ENCODE results near the gene BIRC2. TPM values are rescaled to one million over a fixed set of nuclear protein-coding genes. Genes with fewer than 3 reads are reported as not detected.
A peak's percentile ranks its signal among the peaks of the same experiment; 100 is the strongest.
"Not testable (repeated sequence)": the region's sequence is repeated elsewhere in the genome, so short reads cannot be mapped to it uniquely, and the experiment has no call there.

BIRC2 gene
- total RNA-seq, 4 donors from 2014 or later: 40.1 to 106 (median 53.5) TPM

DNA sequence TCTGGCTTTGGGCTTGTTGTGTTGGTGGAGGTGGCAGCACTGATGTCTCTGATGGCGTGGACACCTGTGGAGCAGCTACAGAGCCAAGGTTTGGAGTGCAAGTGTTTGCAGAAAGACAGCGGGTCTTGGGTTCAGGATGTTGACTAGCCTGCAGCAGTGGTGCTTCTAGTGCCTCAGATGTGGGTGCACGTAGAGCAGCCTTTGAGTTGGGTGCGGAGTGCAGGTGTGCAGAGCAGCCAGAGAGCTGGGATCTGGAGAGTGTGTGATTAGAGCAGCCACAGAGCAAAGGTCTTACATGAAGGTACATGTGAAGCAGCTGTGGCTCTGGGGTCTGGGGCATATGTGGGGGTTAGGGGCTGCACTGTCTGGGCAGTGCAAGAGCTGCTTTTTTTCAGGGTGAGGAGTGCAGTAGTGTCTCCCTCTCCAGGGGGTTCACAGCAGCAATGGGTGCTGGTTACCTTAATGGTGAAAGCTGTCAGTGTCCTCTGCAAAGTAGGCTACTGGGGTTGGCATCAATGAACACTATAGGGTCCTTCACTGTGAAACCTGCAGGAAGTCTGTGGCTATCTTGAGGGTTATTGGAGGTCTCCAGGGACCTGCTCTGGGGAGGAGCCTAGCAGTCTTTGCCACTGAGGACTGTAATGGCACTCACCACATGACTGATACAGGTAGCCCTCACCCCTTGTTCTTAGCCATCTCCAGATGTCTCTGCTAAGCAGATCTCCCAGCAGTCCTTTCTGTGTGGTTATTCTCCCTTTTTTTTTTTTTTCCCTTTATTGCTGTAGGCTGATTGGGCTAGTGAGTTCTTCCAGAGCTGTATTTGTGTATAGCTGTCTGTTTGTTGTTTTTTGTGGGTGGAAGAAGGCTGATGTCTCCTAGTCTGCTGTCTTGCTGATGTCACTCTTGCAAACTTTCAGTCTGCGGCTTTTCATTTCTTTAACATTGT is 14.3 kb downstream of the BIRC2 start:
- no peak overlapping the region for H3K27ac ChIP-seq
- H3K27me3 ChIP-seq: no peaks in the 10 kb centered on the region
- H3K36me3 ChIP-seq: no peaks in the 10 kb centered on the region
- no peak for DNase-seq
- H3K4me1 ChIP-seq: no peaks in the 10 kb centered on the region
- TF ChIP-seq CTCF (IDR thresholded peaks at IDR 0.05) (no peak), POLR2A (IDR thresholded peaks at IDR 0.05) (no peak)
- no peaks in the 10 kb centered on the region for H3K9me3 ChIP-seq
- no peak overlapping the region for H3K4me3 ChIP-seq
- intact Hi-C loops (cut with DNase I; ENCODE audit: low total_unique reads): no loop called here

- Histone ChIP-seq H3K4me1 (no peaks in the 10 kb centered on the region), H3K9me3 (no peaks in the 10 kb centered on the region), H3K27me3 (no peaks in the 10 kb centered on the region), H3K4me3 (no peak overlapping the region), H3K27ac (no peak overlapping the region), H3K36me3 (no peaks in the 10 kb centered on the region)
- no peak for DNase-seq
- no peak for TF ChIP-seq CTCF (IDR thresholded peaks at IDR 0.05)
- TF ChIP-seq POLR2A (IDR thresholded peaks at IDR 0.05): no peak
- intact Hi-C loops (cut with DNase I; ENCODE audit: low total_unique reads): no loop called here
Measured at GRCh38 chr11:102364991-102365390, 18.0 kb downstream of the BIRC2 start.

DNA sequence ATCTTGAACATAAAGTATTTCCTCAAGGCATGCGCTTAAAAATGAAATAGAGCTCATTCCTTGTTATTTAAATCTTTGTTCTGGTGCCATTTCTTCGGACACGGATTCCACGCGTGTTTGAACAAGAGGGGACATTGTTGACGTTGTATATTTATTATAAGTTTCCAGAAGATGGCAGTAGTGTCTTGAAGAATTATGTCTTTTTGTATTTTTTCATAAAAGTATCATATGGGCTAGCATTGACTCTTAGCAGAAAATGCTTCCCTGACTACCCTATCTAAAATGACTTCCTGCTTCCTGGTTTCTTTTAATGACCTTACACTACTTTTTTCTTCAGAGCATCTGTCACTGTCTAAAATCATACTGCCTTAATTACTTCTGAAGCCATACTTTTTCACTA is 20.4 kb downstream of the BIRC2 start:
- no peaks in the 10 kb centered on the region for H3K9me3 ChIP-seq
- no peaks in the 10 kb centered on the region for H3K27me3 ChIP-seq
- no peaks in the 10 kb centered on the region for H3K36me3 ChIP-seq
- H3K4me3 ChIP-seq: no peak overlapping the region
- DNase-seq: no peak
- no peaks in the 10 kb centered on the region for H3K4me1 ChIP-seq
- intact Hi-C loops (cut with DNase I; ENCODE audit: low total_unique reads): no loop called here
- H3K27ac ChIP-seq: peak overlapping the region in 1 of 2 donors; percentile 50
- TF ChIP-seq POLR2A (IDR thresholded peaks at IDR 0.05): no peak
- TF ChIP-seq CTCF (IDR thresholded peaks at IDR 0.05): peak in 1 of 4 experiments; percentile 32

DNA sequence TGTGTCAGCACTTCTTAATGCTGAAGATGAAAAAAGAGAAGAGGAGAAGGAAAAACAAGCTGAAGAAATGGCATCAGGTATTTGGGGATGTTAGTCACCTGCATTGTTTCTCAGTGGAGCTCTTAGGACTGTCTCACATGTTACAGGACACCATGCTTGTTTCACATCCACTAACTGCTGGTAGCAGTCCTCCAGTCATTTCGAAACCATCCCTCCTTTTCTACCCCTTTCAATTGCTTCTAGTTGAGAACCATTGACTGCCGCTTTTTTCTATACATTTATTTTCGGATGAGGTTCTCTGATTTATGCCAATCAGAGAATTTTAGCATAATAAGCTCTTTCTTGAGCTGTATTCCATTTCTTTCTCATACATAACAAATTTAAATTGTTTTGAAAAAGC is 21.5 kb downstream of the BIRC2 start:
- no peaks in the 10 kb centered on the region for H3K4me1 ChIP-seq
- no peaks in the 10 kb centered on the region for H3K27me3 ChIP-seq
- no peak for DNase-seq
- TF ChIP-seq CTCF (IDR thresholded peaks at IDR 0.05): no peak
- no peak for TF ChIP-seq POLR2A (IDR thresholded peaks at IDR 0.05)
- intact Hi-C loops (cut with DNase I; ENCODE audit: low total_unique reads): no loop called here
- H3K36me3 ChIP-seq: no peaks in the 10 kb centered on the region
- H3K4me3 ChIP-seq: no peak overlapping the region
- H3K9me3 ChIP-seq: no peaks in the 10 kb centered on the region
- no peak overlapping the region for H3K27ac ChIP-seq

- DNase-seq; intact Hi-C loops (cut with DNase I; ENCODE audit: low total_unique reads); H3K27ac ChIP-seq; H3K27me3 ChIP-seq; H3K9me3 ChIP-seq; H3K4me3 ChIP-seq; H3K36me3 ChIP-seq; H3K4me1 ChIP-seq: not testable (repeated sequence)
Measured at GRCh38 chr11:102374633-102375424, 27.8 kb downstream of the BIRC2 start.
